GM18502 (cell line): ENCODE data around the gene FNTB.

ENCODE experiments used
- ATAC-seq: cut with Tn5 transposase; IDR thresholded peaks from one replicate; pipeline ENCODE4 v1.9.1; 2021; ENCODE audit warnings: mild to moderate bottlenecking; ENCODE audit not compliant: unreplicated experiment, poor library complexity

FNTB gene

DNA sequence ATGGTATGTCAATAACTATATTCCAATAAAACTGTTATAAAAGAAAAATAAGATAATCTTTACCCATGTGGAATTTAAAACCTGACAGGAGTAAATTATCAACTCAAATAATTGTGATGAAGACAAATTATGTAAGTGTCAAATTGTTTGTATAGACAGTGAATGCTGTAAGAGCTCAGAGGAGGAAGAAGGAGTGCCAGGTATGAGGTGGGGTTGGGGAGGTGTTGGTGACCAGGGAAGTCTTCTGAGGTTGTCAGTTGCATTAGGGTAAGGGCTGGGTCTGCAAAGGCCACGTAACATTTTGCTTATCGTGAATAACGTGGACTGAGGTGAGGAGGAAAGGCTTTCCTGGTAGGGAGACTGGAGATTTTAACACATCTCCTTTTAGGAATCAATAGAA is 118.1 kb downstream of the FNTB start:
- no peak for ATAC-seq

- no peak for ATAC-seq
Measured at GRCh38 chr14:65106316-65106715, 119.6 kb downstream of the FNTB start.

DNA sequence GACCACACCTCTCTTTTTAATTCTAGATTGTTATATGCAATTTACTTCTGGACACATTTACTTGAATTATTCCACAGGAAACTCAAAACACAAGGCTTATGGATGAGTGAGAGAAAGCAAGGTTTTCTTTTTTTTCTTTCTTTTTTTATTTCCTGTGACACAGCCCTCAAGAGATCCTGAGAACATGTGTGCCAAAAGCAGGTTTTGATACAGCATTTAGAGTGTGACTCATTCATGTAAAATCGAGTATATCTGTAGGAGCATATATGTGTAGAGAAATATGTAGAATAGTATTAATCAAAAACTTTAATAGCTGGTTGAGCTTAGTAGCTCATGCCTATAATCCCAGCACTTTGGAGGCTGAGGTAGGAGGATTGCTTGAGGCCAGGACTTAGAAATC is 120.0 kb downstream of the FNTB start:
- ATAC-seq = no peak

GRCh38 chr14:65107200-65107599 is 120.5 kb downstream of the FNTB start:
- ATAC-seq = no peak

DNA sequence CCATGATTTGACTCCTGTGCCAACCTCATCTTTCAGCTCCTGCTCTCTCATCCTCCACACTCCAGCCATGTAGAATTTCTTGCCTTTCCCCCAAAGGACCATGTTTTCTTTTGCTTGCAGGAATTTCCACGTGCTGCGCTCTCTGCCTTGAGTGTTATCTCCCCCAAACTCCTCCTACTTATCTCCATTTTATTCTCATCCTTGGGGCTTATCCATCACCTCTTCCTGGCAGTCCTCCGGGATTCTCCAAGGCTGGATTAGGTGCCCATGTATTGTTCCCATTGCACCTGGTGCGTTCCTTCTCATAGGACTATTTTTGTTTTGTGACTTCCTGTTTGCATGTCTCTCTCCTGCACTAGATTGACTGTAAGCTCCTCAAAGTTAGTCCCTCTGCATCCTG is 122.7 kb downstream of the FNTB start:
- no peak for ATAC-seq

- no peak for ATAC-seq
Measured at GRCh38 chr14:65110525-65110924, 123.8 kb downstream of the FNTB start.
